Breast epithelium (tissue), 3 donors: ENCODE data around the gene DBT.

Experiments used
- CTCF ChIP-seq, 3 donors: fragments of 450-650 bp; IDR thresholded peaks; one replicate each; pipeline ENCODE4 v1.5.1; 2016 to 2017; ENCODE audit warnings: antibody characterized with exemption in 3 of 3, mild to moderate bottlenecking in 3 of 3, moderate library complexity in 3 of 3
- POLR2A ChIP-seq: fragments of 450-650 bp; IDR thresholded peaks from one replicate; pipeline ENCODE4 v1.6.1; 2016; ENCODE audit warnings: antibody characterized with exemption, mild to moderate bottlenecking, moderate library complexity
- POLR2AphosphoS5 ChIP-seq, 3 donors: sonication (generic); formaldehyde crosslinking; IDR thresholded peaks; one replicate each; pipeline ENCODE4 v1.6.1; 2017; ENCODE audit warnings: antibody characterized with exemption in 3 of 3

- TF ChIP-seq CTCF (IDR thresholded peaks at IDR 0.05) (no peak), POLR2A (no peak), POLR2AphosphoS5 (IDR thresholded peaks at IDR 0.05) (no peak)
Measured at GRCh38 chr1:100219883-100220282, 29.8 kb downstream of the DBT start.
